ENCODE measurements around the gene GMPR.

Gene GMPR

GRCh38 chr6:16273256-16273655 lies 34.9 kb downstream of the GMPR start:
- H3K4me3 ChIP-seq (ENCODE audit: low read length): no peak overlapping the region
- TF ChIP-seq CTCF (IDR thresholded peaks at IDR 0.05; ENCODE audit: insufficient read depth, low read depth, low read length, missing control alignments): no peak
- DNase-seq (ENCODE audit: low read depth): peak; percentile 27

- H3K4me3 ChIP-seq (ENCODE audit: low read length): no peak overlapping the region
- no peak for DNase-seq (ENCODE audit: low read depth)
- no peak for TF ChIP-seq CTCF (IDR thresholded peaks at IDR 0.05; ENCODE audit: insufficient read depth, low read depth, low read length, missing control alignments)
Measured at GRCh38 chr6:16274483-16274882, 36.1 kb downstream of the GMPR start.

GRCh38 chr6:16274885-16275589 lies 36.6 kb downstream of the GMPR start:
- TF ChIP-seq CTCF (IDR thresholded peaks at IDR 0.05; ENCODE audit: insufficient read depth, low read depth, low read length, missing control alignments): no peak
- DNase-seq (ENCODE audit: low read depth): no peak

GRCh38 chr6:16277101-16277981 lies 39.0 kb downstream of the GMPR start:
- no peak overlapping the region for H3K4me3 ChIP-seq (ENCODE audit: low read length)
- DNase-seq (ENCODE audit: low read depth): peak; percentile 88
- peak; percentile 57 for TF ChIP-seq CTCF (IDR thresholded peaks at IDR 0.05; ENCODE audit: insufficient read depth, low read depth, low read length, missing control alignments)

More at GRCh38 chr6:16274885-16275589, 36.6 kb downstream of the GMPR start:
- H3K4me3 ChIP-seq (ENCODE audit: low read length): no peak overlapping the region

- DNase-seq (ENCODE audit: low read depth): peak; percentile 24
- no peak overlapping the region for H3K4me3 ChIP-seq (ENCODE audit: low read length)
- no peak for TF ChIP-seq CTCF (IDR thresholded peaks at IDR 0.05; ENCODE audit: insufficient read depth, low read depth, low read length, missing control alignments)
Measured at GRCh38 chr6:16278048-16278724, 39.8 kb downstream of the GMPR start.

GRCh38 chr6:16278750-16279149 lies 40.4 kb downstream of the GMPR start:
- TF ChIP-seq CTCF (IDR thresholded peaks at IDR 0.05; ENCODE audit: insufficient read depth, low read depth, low read length, missing control alignments): no peak
- no peak overlapping the region for H3K4me3 ChIP-seq (ENCODE audit: low read length)
- no peak for DNase-seq (ENCODE audit: low read depth)

Data from epithelial cell of esophagus (primary cell).